Measurements from ENCODE around the gene ANKRD11. TPM values are rescaled to one million over a fixed set of nuclear protein-coding genes. Genes with fewer than 3 reads are reported as not detected.

ANKRD11 gene
- total RNA-seq, 1 experiment from 2014 or later = 266 TPM

- ATAC-seq = peak; percentile 18
- no peaks in the 10 kb centered on the region for H4K20me1 ChIP-seq (ENCODE audit: insufficient read depth)
- ChIA-PET CTCF (no interaction called here), POLR2A (no interaction called here), RAD21 (ENCODE audit: low non-redundant PET in 1 of 2, low total read pairs in 2 of 2, uncharacterized antibody in 2 of 2, unreplicated experiment in 2 of 2) (no interaction called here)
- no peaks in the 10 kb centered on the region for H3K36me3 ChIP-seq (ENCODE audit: control insufficient read depth in 1 of 2, insufficient read depth in 2 of 2, low read length in 2 of 2)
- TF ChIP-seq EZH2 (IDR thresholded peaks at IDR 0.05) = no peak
- TF ChIP-seq EZH2phosphoT487 (IDR thresholded peaks at IDR 0.05; ENCODE audit: borderline replicate concordance) = no peak
- TF ChIP-seq MAX (IDR thresholded peaks at IDR 0.05) = no peak
- TF ChIP-seq POLR2A (IDR thresholded peaks at IDR 0.05; ENCODE audit: borderline replicate concordance, extremely low read depth, insufficient read depth, insufficient read length) = no peak
- H2AFZ ChIP-seq (ENCODE audit: low read depth, low read length, poor library complexity, severe bottlenecking) = no peak overlapping the region
- peaks cover 10 to 19% of the 10 kb centered on the region in 2 experiments for H3K4me1 ChIP-seq (ENCODE audit: control insufficient read depth in 1 of 2, insufficient read depth in 2 of 2, low read length in 2 of 2)
- peak overlapping the region; percentile 73 for H3K4me2 ChIP-seq (ENCODE audit: low read length)
- no peak overlapping the region; the same call in 1 of the 2 replicates for H3K27ac ChIP-seq (ENCODE audit: low read depth, low read length)
- H3K9me3 ChIP-seq (ENCODE audit: control insufficient read depth in 1 of 2, insufficient read depth in 1 of 2, low read depth in 1 of 2, low read length in 2 of 2) = no peaks in the 10 kb centered on the region
- intact Hi-C loops (cut with micrococcal nuclease) = no loop called here
- H3K79me2 ChIP-seq (ENCODE audit: insufficient read depth, low read length) = no peaks in the 10 kb centered on the region
- no peak for DNase-seq (ENCODE audit: low read depth, low spot score)
- no peaks in the 10 kb centered on the region for H3K27me3 ChIP-seq (ENCODE audit: insufficient read depth, low read length)
- no peaks in the 10 kb centered on the region for H3K9me2 ChIP-seq (ENCODE audit: insufficient read depth)
- peak overlapping the region; percentile 39 for H3K9ac ChIP-seq (ENCODE audit: low read length)
- no TSS peak for BruUV-seq (replicated peaks)
- H3K4me3 ChIP-seq (replicated peaks in 1 of 2; ENCODE audit: low read depth in 1 of 2, low read length in 2 of 2) = peak overlapping the region in 1 of 2 experiments; percentile 25; a peak in 1 of 4 replicates
Observed at GRCh38 chr16:89257281-89257731, 233.1 kb downstream of the ANKRD11 start.

GRCh38 chr16:89256651-89257254 lies 233.6 kb downstream of the ANKRD11 start:
- POLR2A ChIA-PET = no interaction called here
- no peaks in the 10 kb centered on the region for H3K27me3 ChIP-seq (ENCODE audit: insufficient read depth, low read length)
- peak overlapping the region in 1 of 2 experiments; percentile 25; a peak in 1 of 4 replicates for H3K4me3 ChIP-seq (replicated peaks in 1 of 2; ENCODE audit: low read depth in 1 of 2, low read length in 2 of 2)
- intact Hi-C loops (cut with micrococcal nuclease) = no loop called here
- H3K27ac ChIP-seq (ENCODE audit: low read depth, low read length) = no peak overlapping the region; the same call in 1 of the 2 replicates
- CTCF ChIA-PET = no interaction called here
- no peaks in the 10 kb centered on the region for H3K9me2 ChIP-seq (ENCODE audit: insufficient read depth)
- no peaks in the 10 kb centered on the region for H3K9me3 ChIP-seq (ENCODE audit: control insufficient read depth in 1 of 2, insufficient read depth in 1 of 2, low read depth in 1 of 2, low read length in 2 of 2)
- H3K4me1 ChIP-seq (ENCODE audit: control insufficient read depth in 1 of 2, insufficient read depth in 2 of 2, low read length in 2 of 2) = peaks cover 10 to 19% of the 10 kb centered on the region in 2 experiments
- ATAC-seq (peak; percentile 92), DNase-seq (ENCODE audit: low read depth, low spot score) (no peak)
- H3K36me3 ChIP-seq (ENCODE audit: control insufficient read depth in 1 of 2, insufficient read depth in 2 of 2, low read length in 2 of 2) = no peaks in the 10 kb centered on the region
- H4K20me1 ChIP-seq (ENCODE audit: insufficient read depth) = no peaks in the 10 kb centered on the region
- peak overlapping the region; percentile 39 for H3K9ac ChIP-seq (ENCODE audit: low read length)
- no peaks in the 10 kb centered on the region for H3K79me2 ChIP-seq (ENCODE audit: insufficient read depth, low read length)
- BruUV-seq (replicated peaks) = no TSS peak
- peak overlapping the region; percentile 73 for H3K4me2 ChIP-seq (ENCODE audit: low read length)
- RAD21 ChIA-PET (ENCODE audit: low non-redundant PET in 1 of 2, low total read pairs in 2 of 2, uncharacterized antibody in 2 of 2, unreplicated experiment in 2 of 2) = no interaction called here
- no peak overlapping the region for H2AFZ ChIP-seq (ENCODE audit: low read depth, low read length, poor library complexity, severe bottlenecking)
- TF ChIP-seq ELF1 (IDR thresholded peaks at IDR 0.05; ENCODE audit: borderline replicate concordance, low read depth) (no peak), CTCF (IDR thresholded peaks at IDR 0.05 in 2 of 3, conservative IDR thresholded peaks at IDR 0.05 in 1 of 3; ENCODE audit: borderline replicate concordance in 1 of 3, insufficient read depth in 1 of 3, low read depth in 2 of 3, low read length in 2 of 3) (no peak), EGR1 (IDR thresholded peaks at IDR 0.05; ENCODE audit: low read depth) (peak; percentile 73), EZH2phosphoT487 (IDR thresholded peaks at IDR 0.05; ENCODE audit: borderline replicate concordance) (no peak), SP1 (IDR thresholded peaks at IDR 0.05; ENCODE audit: low read depth) (peak; percentile 46), CEBPB (IDR thresholded peaks at IDR 0.05; ENCODE audit: low read depth) (no peak), SIN3A (IDR thresholded peaks at IDR 0.05; ENCODE audit: low read depth) (no peak), POLR2A (IDR thresholded peaks at IDR 0.05; ENCODE audit: borderline replicate concordance, extremely low read depth, insufficient read depth, insufficient read length) (no peak), JUND (IDR thresholded peaks at IDR 0.05) (peak; percentile 75), MAX (IDR thresholded peaks at IDR 0.05) (peak; percentile 98), FOSL1 (IDR thresholded peaks at IDR 0.05; ENCODE audit: low read depth) (peak; percentile 93), CBX3 (IDR thresholded peaks at IDR 0.05; ENCODE audit: low read depth) (peak; percentile 81; the same call in 1 of the 2 replicates), SRF (IDR thresholded peaks at IDR 0.05; ENCODE audit: low read depth) (no peak), ZBTB33 (IDR thresholded peaks at IDR 0.05; ENCODE audit: extremely low read depth, insufficient replicate concordance, low read length) (no peak)

Data from HCT116 (cell line).